KMS-11 (cell line): ENCODE results near the gene KBTBD3.
"Not testable (repeated sequence)": the region's sequence is repeated elsewhere in the genome, so short reads cannot be mapped to it uniquely, and the experiment has no call there.

Experiments
- H2AFZ ChIP-seq: fragments of 200-600 bp; sonication (generic); 2 replicates; pipeline ENCODE4 v1.6.1; 2016; ENCODE audit warnings: antibody characterized with exemption, mixed run types, low read depth
- H3K27ac ChIP-seq: fragments of 200-600 bp; sonication (generic); 2 replicates; pipeline ENCODE4 v1.6.1; 2016; ENCODE audit warnings: mild to moderate bottlenecking, mixed run types
- H3K27me3 ChIP-seq: fragments of 200-600 bp; sonication (generic); 2 replicates; pipeline ENCODE4 v1.6.1; 2017; ENCODE audit warnings: mild to moderate bottlenecking, low read depth, mixed run types, moderate library complexity; ENCODE audit not compliant: insufficient read depth
- H3K36me3 ChIP-seq: fragments of 200-600 bp; sonication (generic); 2 replicates; pipeline ENCODE4 v1.6.1; 2017; ENCODE audit warnings: mild to moderate bottlenecking, mixed run types; ENCODE audit not compliant: insufficient read depth
- H3K4me1 ChIP-seq: fragments of 200-600 bp; sonication (generic); 2 replicates; pipeline ENCODE4 v1.6.1; 2016; ENCODE audit warnings: mild to moderate bottlenecking, low read depth, mixed run types; ENCODE audit not compliant: poor library complexity, severe bottlenecking
- H3K4me2 ChIP-seq: fragments of 200-600 bp; sonication (generic); 2 replicates; pipeline ENCODE4 v1.7.0; 2016; ENCODE audit warnings: mild to moderate bottlenecking, mixed run types
- H3K4me3 ChIP-seq: fragments of 200-600 bp; sonication (generic); IDR thresholded peaks from 2 replicates; pipeline ENCODE4 v1.6.1; 2017; ENCODE audit warnings: low read depth, low read length, mixed read lengths; ENCODE audit not compliant: insufficient read depth
- H3K79me2 ChIP-seq: fragments of 200-600 bp; sonication (generic); 2 replicates; pipeline ENCODE4 v1.6.1; 2016; ENCODE audit warnings: low read depth, mixed run types; ENCODE audit not compliant: insufficient read depth
- H3K9ac ChIP-seq: fragments of 200-600 bp; sonication (generic); 2 replicates; pipeline ENCODE4 v1.6.1; 2016; ENCODE audit warnings: mild to moderate bottlenecking, mixed run types
- H4K20me1 ChIP-seq: fragments of 200-600 bp; sonication (generic); 2 replicates; pipeline ENCODE4 v1.6.1; 2016; ENCODE audit warnings: mild to moderate bottlenecking, mixed run types; ENCODE audit not compliant: insufficient read depth
- CTCF ChIP-seq: fragments of 200-600 bp; sonication (generic); conservative IDR thresholded peaks from 2 replicates; pipeline ENCODE4 v1.6.1; 2017; ENCODE audit warnings: low read depth, mild to moderate bottlenecking, antibody characterized with exemption, low read length, moderate library complexity, mixed read lengths

KBTBD3 gene

GRCh38 chr11:106061249-106061784 lies 15.8 kb downstream of the KBTBD3 start:
- Histone ChIP-seq H3K4me3 (no peak overlapping the region), H2AFZ (no peak overlapping the region), H3K79me2 (no peaks in the 10 kb centered on the region), H3K4me1 (peaks cover 27% of the 10 kb centered on the region), H3K9ac (no peak overlapping the region), H3K36me3 (no peaks in the 10 kb centered on the region), H3K4me2 (no peak overlapping the region), H3K27me3 (no peaks in the 10 kb centered on the region), H4K20me1 (no peaks in the 10 kb centered on the region), H3K27ac (no peak overlapping the region)
- no peak for TF ChIP-seq CTCF

GRCh38 chr11:106059617-106060016 lies 17.5 kb downstream of the KBTBD3 start:
- Histone ChIP-seq H3K27me3 (no peaks in the 10 kb centered on the region), H3K4me2 (no peak overlapping the region), H3K79me2 (no peaks in the 10 kb centered on the region), H3K27ac (no peak overlapping the region), H3K36me3 (no peaks in the 10 kb centered on the region), H2AFZ (no peak overlapping the region), H3K4me3 (no peak overlapping the region), H4K20me1 (no peaks in the 10 kb centered on the region), H3K9ac (no peak overlapping the region), H3K4me1 (peaks cover 27% of the 10 kb centered on the region)
- no peak for TF ChIP-seq CTCF

GRCh38 chr11:106058377-106058776 lies 18.8 kb downstream of the KBTBD3 start:
- not testable (repeated sequence) for H3K79me2 ChIP-seq, H3K4me2 ChIP-seq, H3K27ac ChIP-seq, H3K36me3 ChIP-seq, H3K9ac ChIP-seq, H3K27me3 ChIP-seq, H4K20me1 ChIP-seq, H2AFZ ChIP-seq, H3K4me3 ChIP-seq
- H3K4me1 ChIP-seq = peaks cover 22% of the 10 kb centered on the region

- no peaks in the 10 kb centered on the region for H3K4me1 ChIP-seq
- no peak overlapping the region for H3K4me2 ChIP-seq
- H2AFZ ChIP-seq = no peak overlapping the region
- H3K9ac ChIP-seq = no peak overlapping the region
- H3K27ac ChIP-seq = no peak overlapping the region
- no peak for TF ChIP-seq CTCF
- no peaks in the 10 kb centered on the region for H4K20me1 ChIP-seq
- no peaks in the 10 kb centered on the region for H3K27me3 ChIP-seq
- no peak overlapping the region for H3K4me3 ChIP-seq
- H3K79me2 ChIP-seq = no peaks in the 10 kb centered on the region
- H3K36me3 ChIP-seq = no peaks in the 10 kb centered on the region
Measured at GRCh38 chr11:106051103-106051502, 26.0 kb downstream of the KBTBD3 start.

- Histone ChIP-seq H3K79me2 (no peaks in the 10 kb centered on the region), H2AFZ (no peak overlapping the region), H4K20me1 (no peaks in the 10 kb centered on the region), H3K27ac (no peak overlapping the region), H3K4me2 (no peak overlapping the region), H3K4me1 (no peaks in the 10 kb centered on the region), H3K27me3 (no peaks in the 10 kb centered on the region), H3K36me3 (no peaks in the 10 kb centered on the region), H3K9ac (no peak overlapping the region), H3K4me3 (no peak overlapping the region)
- no peak for TF ChIP-seq CTCF
Measured at GRCh38 chr11:106049727-106050476, 27.2 kb downstream of the KBTBD3 start.
